DOHH2 (cell line): ENCODE measurements around the gene CRYAB.

Source experiments
- EZH2phosphoT487 ChIP-seq: fragments of 200-600 bp; sonication (generic); IDR thresholded peaks from 2 replicates; pipeline ENCODE4 v1.6.1; 2017; ENCODE audit warnings: borderline replicate concordance, mild to moderate bottlenecking, antibody characterized with exemption, low read length, moderate library complexity, mixed read lengths
- TF ChIP-seq, protein P1 (sequence below): fragments of 200-600 bp; sonication (generic); IDR thresholded peaks from one replicate; pipeline ENCODE4 v1.5.1; 2014; ENCODE audit warnings: antibody characterized with exemption, mild to moderate bottlenecking, low read depth, low read length; ENCODE audit not compliant: poor library complexity, severe bottlenecking

DNA sequence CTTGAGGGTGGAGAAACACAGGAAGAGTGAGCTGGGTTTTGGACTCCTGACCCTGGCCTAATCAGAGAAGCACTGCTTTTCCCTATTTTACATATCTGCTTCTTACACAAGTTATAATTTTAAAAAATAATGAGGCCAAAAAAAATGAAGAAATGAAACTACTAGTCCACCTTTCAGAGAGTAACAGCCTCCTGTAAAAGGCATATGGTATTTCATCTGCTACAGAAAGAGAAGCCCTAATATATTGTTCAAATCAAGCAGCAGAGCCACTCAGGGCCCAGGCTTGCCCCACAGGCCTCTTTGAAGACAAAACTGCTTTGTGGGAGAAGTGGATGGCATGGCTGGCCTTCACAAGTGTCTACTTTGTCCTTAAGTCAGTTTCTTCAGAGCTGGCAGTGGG is 35.6 kb upstream of the CRYAB start:
- TF ChIP-seq, protein P1, sequence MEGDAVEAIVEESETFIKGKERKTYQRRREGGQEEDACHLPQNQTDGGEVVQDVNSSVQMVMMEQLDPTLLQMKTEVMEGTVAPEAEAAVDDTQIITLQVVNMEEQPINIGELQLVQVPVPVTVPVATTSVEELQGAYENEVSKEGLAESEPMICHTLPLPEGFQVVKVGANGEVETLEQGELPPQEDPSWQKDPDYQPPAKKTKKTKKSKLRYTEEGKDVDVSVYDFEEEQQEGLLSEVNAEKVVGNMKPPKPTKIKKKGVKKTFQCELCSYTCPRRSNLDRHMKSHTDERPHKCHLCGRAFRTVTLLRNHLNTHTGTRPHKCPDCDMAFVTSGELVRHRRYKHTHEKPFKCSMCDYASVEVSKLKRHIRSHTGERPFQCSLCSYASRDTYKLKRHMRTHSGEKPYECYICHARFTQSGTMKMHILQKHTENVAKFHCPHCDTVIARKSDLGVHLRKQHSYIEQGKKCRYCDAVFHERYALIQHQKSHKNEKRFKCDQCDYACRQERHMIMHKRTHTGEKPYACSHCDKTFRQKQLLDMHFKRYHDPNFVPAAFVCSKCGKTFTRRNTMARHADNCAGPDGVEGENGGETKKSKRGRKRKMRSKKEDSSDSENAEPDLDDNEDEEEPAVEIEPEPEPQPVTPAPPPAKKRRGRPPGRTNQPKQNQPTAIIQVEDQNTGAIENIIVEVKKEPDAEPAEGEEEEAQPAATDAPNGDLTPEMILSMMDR: no peak
- TF ChIP-seq EZH2phosphoT487: no peak
